SK-N-SH treated with all-trans-retinoic acid at 6 μM for 48 hours (cell line): ENCODE results near the gene PIM2.

Experiments
- ATAC-seq: fragments of 200-7000 bp; cut with Tn5 transposase; 3 replicates; pipeline ENCODE4 v1.9.1; 2020; ENCODE audit warnings: mild to moderate bottlenecking, moderate library complexity
- ARNTL ChIP-seq: fragments of 450-650 bp; formaldehyde crosslinking; IDR thresholded peaks from 2 replicates; pipeline ENCODE4 v1.5.0; 2020; ENCODE audit warnings: low read depth, mild to moderate bottlenecking, moderate library complexity, borderline replicate concordance
- BACH2 ChIP-seq: fragments of 250-450 bp; sonication (Bioruptor Pico); IDR thresholded peaks from 2 replicates; pipeline ENCODE4 v1.9.0; 2021; ENCODE audit warnings: mild to moderate bottlenecking, borderline replicate concordance
- CSDC2 ChIP-seq: fragments of 250-450 bp; sonication (Bioruptor Pico); IDR thresholded peaks from 2 replicates; pipeline ENCODE4 v1.5.0; 2020; ENCODE audit warnings: mild to moderate bottlenecking, moderate library complexity
- CSRNP3 ChIP-seq: fragments of 250-450 bp; sonication (Bioruptor Pico); IDR thresholded peaks from 2 replicates; pipeline ENCODE4 v1.5.1; 2021; ENCODE audit warnings: mild to moderate bottlenecking, moderate library complexity
- ESRRG ChIP-seq: fragments of 250-450 bp; sonication (Bioruptor Pico); IDR thresholded peaks from 2 replicates; pipeline ENCODE4 v1.6.1; 2021; ENCODE audit warnings: mild to moderate bottlenecking
- GLIS3 ChIP-seq: fragments of 250-450 bp; sonication (Bioruptor Pico); IDR thresholded peaks from 2 replicates; pipeline ENCODE4 v1.5.0; 2020; ENCODE audit warnings: mild to moderate bottlenecking, moderate library complexity
- ISL1 ChIP-seq: fragments of 250-450 bp; sonication (Bioruptor Pico); IDR thresholded peaks from 2 replicates; pipeline ENCODE4 v2.1.2; 2022; ENCODE audit warnings: mild to moderate bottlenecking, moderate library complexity
- OSR1 ChIP-seq: fragments of 250-450 bp; sonication (Bioruptor Pico); IDR thresholded peaks from 2 replicates; pipeline ENCODE4 v1.8.0; 2022; ENCODE audit warnings: moderate library complexity, mild to moderate bottlenecking, inconsistent platforms
- PATZ1 ChIP-seq: fragments of 250-450 bp; sonication (Bioruptor Pico); IDR thresholded peaks from 2 replicates; pipeline ENCODE4 v1.8.0; 2020; ENCODE audit warnings: mild to moderate bottlenecking, moderate library complexity, borderline replicate concordance
- POU6F1 ChIP-seq: fragments of 250-450 bp; sonication (Bioruptor Pico); IDR thresholded peaks from 2 replicates; pipeline ENCODE4 v1.8.0; 2021; ENCODE audit warnings: low read depth, mild to moderate bottlenecking, moderate library complexity, borderline replicate concordance
- PPARA ChIP-seq: fragments of 250-450 bp; sonication (Bioruptor Pico); IDR thresholded peaks from 2 replicates; pipeline ENCODE4 v1.5.0; 2020; ENCODE audit warnings: mild to moderate bottlenecking, borderline replicate concordance
- RARB ChIP-seq: fragments of 250-450 bp; sonication (Bioruptor Pico); IDR thresholded peaks from 2 replicates; pipeline ENCODE4 v1.8.0; 2021; ENCODE audit warnings: mild to moderate bottlenecking, moderate library complexity
- TCF4 ChIP-seq: fragments of 250-450 bp; sonication (Bioruptor Pico); IDR thresholded peaks from 2 replicates; pipeline ENCODE4 v1.8.0; 2021; ENCODE audit warnings: mild to moderate bottlenecking, moderate library complexity, borderline replicate concordance
- TOX ChIP-seq: fragments of 250-450 bp; sonication (Bioruptor Pico); IDR thresholded peaks from 2 replicates; pipeline ENCODE4 v1.8.0; 2021; ENCODE audit warnings: mild to moderate bottlenecking, moderate library complexity, borderline replicate concordance
- TSHZ2 ChIP-seq: fragments of 250-450 bp; sonication (Bioruptor Pico); IDR thresholded peaks from 2 replicates; pipeline ENCODE4 v1.5.0; 2020; ENCODE audit warnings: mild to moderate bottlenecking, moderate library complexity
- ZC3H10 ChIP-seq: fragments of 250-450 bp; sonication (Bioruptor Pico); IDR thresholded peaks from 2 replicates; pipeline ENCODE4 v1.5.1; 2021; ENCODE audit warnings: mild to moderate bottlenecking, moderate library complexity
- ZFP3 ChIP-seq: fragments of 250-450 bp; sonication (Bioruptor Pico); IDR thresholded peaks from 2 replicates; pipeline ENCODE4 v1.5.0; 2020; ENCODE audit warnings: mild to moderate bottlenecking, moderate library complexity
- ZFP30 ChIP-seq: fragments of 450-650 bp; formaldehyde crosslinking; IDR thresholded peaks from 2 replicates; pipeline ENCODE4 v1.5.0; 2022; ENCODE audit warnings: mild to moderate bottlenecking, moderate library complexity
- ZNF70 ChIP-seq: fragments of 450-650 bp; formaldehyde crosslinking; IDR thresholded peaks from 2 replicates; pipeline ENCODE4 v1.5.0; 2020; ENCODE audit warnings: mild to moderate bottlenecking, moderate library complexity
- ZNF8 ChIP-seq: fragments of 450-650 bp; formaldehyde crosslinking; IDR thresholded peaks from 2 replicates; pipeline ENCODE4 v1.5.0; 2020; ENCODE audit warnings: mild to moderate bottlenecking, moderate library complexity

The PIM2 gene

DNA sequence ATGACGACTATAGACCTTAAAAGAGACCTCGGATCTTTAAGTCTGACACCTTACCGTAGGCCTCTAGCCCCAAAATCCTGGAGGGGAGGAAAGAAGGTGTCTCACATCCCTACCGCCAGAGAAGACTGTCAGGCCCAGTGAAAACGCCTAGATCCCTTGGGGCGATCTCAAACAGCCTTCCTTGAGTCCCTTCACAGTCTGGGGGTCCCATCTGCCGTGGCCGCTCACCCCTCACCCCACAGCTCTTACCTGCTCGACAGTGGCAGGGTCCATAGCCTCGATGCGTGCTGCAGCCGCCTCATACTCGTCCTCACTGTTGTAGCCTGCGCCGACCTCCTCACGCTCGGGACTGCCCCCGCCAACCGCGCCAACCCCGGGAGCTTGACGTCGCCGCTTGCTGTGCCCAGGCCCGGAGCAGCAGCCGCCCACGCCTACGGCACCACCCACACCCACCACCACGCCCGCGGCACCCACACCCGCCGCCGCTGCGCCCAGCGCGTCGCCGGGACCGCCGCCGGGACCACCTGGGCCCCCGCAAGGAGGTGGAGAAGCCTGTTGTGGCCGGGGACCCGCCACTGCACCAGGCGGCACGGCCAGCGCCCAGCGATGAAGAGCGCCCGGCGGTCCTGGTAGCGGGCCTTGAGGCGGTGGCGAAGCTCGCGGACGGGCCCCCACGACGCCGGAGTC lies 38.0 kb upstream of the PIM2 start:
- no peak for ATAC-seq
- TF ChIP-seq BACH2 (CRISPR knock-in tag) = no peak
- 0 out of 2 replicates have a peak, but pooled peaks have one; percentile 29 for TF ChIP-seq ZFP3 (CRISPR knock-in tag)

DNA sequence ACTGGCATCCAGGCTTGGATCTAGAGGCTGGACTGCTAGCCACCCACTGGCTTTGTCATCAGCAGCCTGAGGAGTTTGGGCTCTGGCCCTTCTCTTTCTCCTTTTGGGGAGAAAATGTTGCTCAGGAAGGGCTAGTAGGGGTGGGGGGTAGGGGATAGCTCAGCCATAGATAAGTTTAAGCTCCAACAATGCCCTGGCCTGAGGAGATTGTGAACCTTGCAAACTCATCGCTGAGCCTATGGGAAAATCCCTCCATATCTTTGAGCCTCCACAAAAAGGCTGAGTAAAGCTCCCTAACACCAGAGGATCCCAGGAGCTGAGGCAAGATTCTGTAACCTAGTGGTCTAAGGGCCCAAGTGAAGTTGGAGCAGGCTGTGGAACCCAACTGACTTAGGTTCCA lies 29.8 kb upstream of the PIM2 start:
- TF ChIP-seq POU6F1 (no peak), RARB (CRISPR knock-in tag) (no peak), OSR1 (CRISPR knock-in tag) (no peak), PATZ1 (no peak), ZFP30 (no peak), BACH2 (CRISPR knock-in tag) (no peak), CSRNP3 (CRISPR knock-in tag) (no peak), ISL1 (CRISPR knock-in tag) (no peak), PPARA (CRISPR knock-in tag) (no peak), ZNF8 (no peak), GLIS3 (no peak), ZFP3 (CRISPR knock-in tag) (no peak), CSDC2 (no peak), ZNF70 (CRISPR knock-in tag) (no peak), ZC3H10 (CRISPR knock-in tag) (no peak)
- no peak for ATAC-seq

GRCh38 chrX:48945517-48946348 lies 26.9 kb upstream of the PIM2 start:
- ATAC-seq = peak; percentile 98
- TF ChIP-seq ZFP3 (CRISPR knock-in tag) = no peak
- no peak for TF ChIP-seq ZNF70 (CRISPR knock-in tag)
- no peak for TF ChIP-seq POU6F1
- TF ChIP-seq GLIS3 = no peak
- TF ChIP-seq CSDC2 = no peak
- TF ChIP-seq ARNTL (CRISPR knock-in tag) = no peak
- TF ChIP-seq PATZ1 = no peak
- TF ChIP-seq ESRRG (CRISPR knock-in tag) = no peak

- TF ChIP-seq BACH2 (CRISPR knock-in tag) = no peak
- TF ChIP-seq ZC3H10 (CRISPR knock-in tag) = no peak
- TF ChIP-seq TSHZ2 (CRISPR knock-in tag) = no peak
- no peak for TF ChIP-seq ZFP30
- TF ChIP-seq TOX (CRISPR knock-in tag) = no peak
- no peak for TF ChIP-seq TCF4
- TF ChIP-seq ARNTL (CRISPR knock-in tag) = no peak
- ATAC-seq = no peak
Measured at GRCh38 chrX:48942895-48943294, 24.1 kb upstream of the PIM2 start.
